Measurements from ENCODE around the gene CTSF. TPM values are rescaled to one million over a fixed set of nuclear protein-coding genes. Genes with fewer than 3 reads are reported as not detected.

Gene CTSF
- total RNA-seq, 2 experiments from 2014 or later, result 16.0 to 16.8 TPM

GRCh38 chr11:66561975-66562248 lies 6.5 kb downstream of the CTSF start:
- no peak for ATAC-seq (ENCODE audit: poor library complexity)
- H3K27me3 Mint-ChIP-seq, result peaks cover 8% of the 10 kb centered on the region
- no peak for TF ChIP-seq CTCF (IDR thresholded peaks at IDR 0.05)
- H3K4me1 Mint-ChIP-seq (ENCODE audit: low read depth), result peaks cover 5% of the 10 kb centered on the region
- no peak for DNase-seq
- H3K27ac Mint-ChIP-seq, result no peak overlapping the region
- H3K9me3 Mint-ChIP-seq, result no peaks in the 10 kb centered on the region
- Histone ChIP-seq H3K36me3 (ENCODE audit: insufficient read depth, low read length) (no peaks in the 10 kb centered on the region), H3K4me1 (ENCODE audit: insufficient read depth, low read length) (peaks cover 9% of the 10 kb centered on the region), H3K27me3 (ENCODE audit: control insufficient read depth in 1 of 2, insufficient read depth in 2 of 2, low read length in 2 of 2) (peaks cover 8 to 9% of the 10 kb centered on the region in 2 experiments), H3K9me3 (ENCODE audit: control insufficient read depth in 1 of 2, insufficient read depth in 1 of 2, low read length in 2 of 2) (peaks cover 0 to 6% of the 10 kb centered on the region in 2 experiments), H3K4me3 (ENCODE audit: low read length) (no peak overlapping the region), H3K27ac (ENCODE audit: low read depth in 1 of 2, low read length in 2 of 2) (no peak overlapping the region)
- CTCF ChIA-PET, result no interaction called here
- POLR2A ChIA-PET, result interaction anchor here (1.0 to 1.6 kb wide), 3 partner anchors 9 to 54 kb away, joined by 3 to 7 read pairs (median 3); partner anchors contain the start of genes ACTN3, RBM14 and ZDHHC24
- H3K4me3 Mint-ChIP-seq, result no peak overlapping the region
- intact Hi-C loops (cut with DNase I, micrococcal nuclease), result no loop called here
- no peaks in the 10 kb centered on the region for H3K36me3 Mint-ChIP-seq (ENCODE audit: low read depth)

DNA sequence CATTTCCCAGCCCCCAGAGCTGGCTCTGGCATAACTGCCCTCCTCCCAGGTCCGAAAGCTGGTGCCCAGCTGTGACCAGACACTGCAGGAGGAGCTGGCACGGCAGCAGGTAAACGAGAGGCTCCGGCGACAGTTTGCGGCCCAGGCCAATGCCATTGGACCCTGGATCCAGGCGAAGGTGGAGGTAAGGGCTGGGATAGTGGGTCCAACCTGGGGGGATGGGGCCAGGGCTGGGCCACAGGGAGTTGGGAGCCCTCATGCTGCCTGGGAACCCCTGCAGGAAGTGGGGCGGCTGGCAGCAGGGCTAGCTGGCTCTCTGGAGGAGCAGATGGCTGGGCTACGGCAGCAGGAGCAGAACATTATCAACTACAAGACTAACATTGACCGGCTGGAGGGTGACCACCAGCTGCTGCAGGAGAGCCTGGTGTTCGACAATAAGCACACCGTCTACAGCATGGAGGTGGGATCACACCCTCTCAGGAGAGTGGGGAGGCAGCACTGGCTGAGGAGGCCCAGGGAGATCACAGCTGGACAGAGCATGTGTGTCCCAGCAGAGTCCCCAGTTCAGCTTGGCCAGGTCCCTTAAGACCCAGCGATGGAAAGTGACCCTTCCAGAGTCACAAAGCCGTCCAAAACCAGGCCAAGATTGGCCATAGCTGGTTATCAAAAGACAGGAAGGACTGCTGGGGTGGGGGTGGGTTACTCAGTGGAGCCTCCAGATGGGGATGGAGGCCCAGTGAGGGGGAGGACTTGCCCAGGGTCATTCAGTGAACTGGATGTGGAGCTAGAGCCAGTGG lies 7.0 kb downstream of the CTSF start:
- Histone ChIP-seq H3K4me3 (ENCODE audit: low read length) (no peak overlapping the region), H3K27ac (ENCODE audit: low read depth in 1 of 2, low read length in 2 of 2) (no peak overlapping the region), H3K36me3 (ENCODE audit: insufficient read depth, low read length) (no peaks in the 10 kb centered on the region), H3K4me1 (ENCODE audit: insufficient read depth, low read length) (peaks cover 9% of the 10 kb centered on the region), H3K9me3 (ENCODE audit: control insufficient read depth in 1 of 2, insufficient read depth in 1 of 2, low read length in 2 of 2) (peaks cover 0 to 6% of the 10 kb centered on the region in 2 experiments), H3K27me3 (ENCODE audit: control insufficient read depth in 1 of 2, insufficient read depth in 2 of 2, low read length in 2 of 2) (peaks cover 8 to 9% of the 10 kb centered on the region in 2 experiments)
- ChIA-PET POLR2A (interaction anchor here (0.8 to 1.6 kb wide), 3 partner anchors 16 to 77 kb away, joined by 3 to 7 read pairs (median 3); partner anchors contain the start of genes ACTN3, RBM14, RBM4 and ZDHHC24), CTCF (no interaction called here)
- Mint-ChIP-seq H3K4me1 (ENCODE audit: low read depth) (peaks cover 5% of the 10 kb centered on the region), H3K27ac (no peak overlapping the region), H3K27me3 (peaks cover 8% of the 10 kb centered on the region), H3K36me3 (ENCODE audit: low read depth) (no peaks in the 10 kb centered on the region), H3K9me3 (no peaks in the 10 kb centered on the region), H3K4me3 (no peak overlapping the region)
- intact Hi-C loops (cut with DNase I, micrococcal nuclease), result no loop called here
- no peak for TF ChIP-seq CTCF (IDR thresholded peaks at IDR 0.05)
- no peak for DNase-seq
- no peak for ATAC-seq (ENCODE audit: poor library complexity)

- H3K27me3 Mint-ChIP-seq, result peaks cover 14% of the 10 kb centered on the region
- Histone ChIP-seq H3K4me1 (ENCODE audit: insufficient read depth, low read length) (peaks cover 9% of the 10 kb centered on the region), H3K36me3 (ENCODE audit: insufficient read depth, low read length) (no peaks in the 10 kb centered on the region), H3K9me3 (ENCODE audit: control insufficient read depth in 1 of 2, insufficient read depth in 1 of 2, low read length in 2 of 2) (peaks cover 0 to 6% of the 10 kb centered on the region in 2 experiments), H3K27me3 (ENCODE audit: control insufficient read depth in 1 of 2, insufficient read depth in 2 of 2, low read length in 2 of 2) (peaks cover 8 to 9% of the 10 kb centered on the region in 2 experiments), H3K4me3 (ENCODE audit: low read length) (no peak overlapping the region), H3K27ac (ENCODE audit: low read depth in 1 of 2, low read length in 2 of 2) (no peak overlapping the region)
- ATAC-seq (ENCODE audit: poor library complexity) (no peak), DNase-seq (no peak)
- POLR2A ChIA-PET, result interaction anchor here (0.6 kb wide), 1 partner anchor 59 kb away, joined by 3 read pairs; no protein-coding TSS in a partner anchor
- peaks cover 5% of the 10 kb centered on the region for H3K4me1 Mint-ChIP-seq (ENCODE audit: low read depth)
- no peaks in the 10 kb centered on the region for H3K36me3 Mint-ChIP-seq (ENCODE audit: low read depth)
- CTCF ChIA-PET, result interaction anchor here (0.6 kb wide), 1 partner anchor 1223 kb away, joined by 3 read pairs; no protein-coding TSS in a partner anchor
- no peak overlapping the region for H3K27ac Mint-ChIP-seq
- no peaks in the 10 kb centered on the region for H3K9me3 Mint-ChIP-seq
- no peak overlapping the region for H3K4me3 Mint-ChIP-seq
- intact Hi-C loops (cut with DNase I, micrococcal nuclease), result no loop called here
- no peak for TF ChIP-seq CTCF (IDR thresholded peaks at IDR 0.05)
Measured at GRCh38 chr11:66559866-66560676, 8.3 kb downstream of the CTSF start.

Data from CD4-positive, alpha-beta T cell (primary cell).